Measurements from ENCODE around the gene CLCN3.

Gene CLCN3

GRCh38 chr4:169634975-169635374 is 14.6 kb downstream of the CLCN3 start:
- no peak for DNase-seq (ENCODE audit: low read depth)
- no peak overlapping the region for H3K4me3 ChIP-seq (ENCODE audit: low read depth, low read length)
- no peak for TF ChIP-seq CTCF (IDR thresholded peaks at IDR 0.05; ENCODE audit: insufficient read depth, low read depth, low read length, missing control alignments)

GRCh38 chr4:169640261-169640870 is 20.0 kb downstream of the CLCN3 start:
- TF ChIP-seq CTCF (IDR thresholded peaks at IDR 0.05; ENCODE audit: insufficient read depth, low read depth, low read length, missing control alignments) = no peak
- no peak overlapping the region for H3K4me3 ChIP-seq (ENCODE audit: low read depth, low read length)
- DNase-seq (ENCODE audit: low read depth) = no peak

- no peak for TF ChIP-seq CTCF (IDR thresholded peaks at IDR 0.05; ENCODE audit: insufficient read depth, low read depth, low read length, missing control alignments)
- H3K4me3 ChIP-seq (ENCODE audit: low read depth, low read length) = no peak overlapping the region
These were observed 24.4 kb downstream of the CLCN3 start for GRCh38 chr4:169644802-169645201.

GRCh38 chr4:169645627-169646026 is 25.2 kb downstream of the CLCN3 start:
- no peak for DNase-seq (ENCODE audit: low read depth)
- no peak for TF ChIP-seq CTCF (IDR thresholded peaks at IDR 0.05; ENCODE audit: insufficient read depth, low read depth, low read length, missing control alignments)
- H3K4me3 ChIP-seq (ENCODE audit: low read depth, low read length) = no peak overlapping the region

More at GRCh38 chr4:169644802-169645201, 24.4 kb downstream of the CLCN3 start:
- DNase-seq (ENCODE audit: low read depth) = no peak

GRCh38 chr4:169649545-169650226 is 29.3 kb downstream of the CLCN3 start:
- TF ChIP-seq CTCF (IDR thresholded peaks at IDR 0.05; ENCODE audit: insufficient read depth, low read depth, low read length, missing control alignments) = no peak
- DNase-seq (ENCODE audit: low read depth) = no peak
- H3K4me3 ChIP-seq (ENCODE audit: low read depth, low read length) = no peak overlapping the region

GRCh38 chr4:169650227-169650936 is 30.0 kb downstream of the CLCN3 start:
- no peak overlapping the region for H3K4me3 ChIP-seq (ENCODE audit: low read depth, low read length)
- no peak for DNase-seq (ENCODE audit: low read depth)
- no peak for TF ChIP-seq CTCF (IDR thresholded peaks at IDR 0.05; ENCODE audit: insufficient read depth, low read depth, low read length, missing control alignments)
